Endothelial cell (in vitro differentiated cells): ENCODE results near the gene HSPA5. TPM values are rescaled to one million over a fixed set of nuclear protein-coding genes. Genes with fewer than 3 reads are reported as not detected.

Experiments
- DNase-seq: peaks from one replicate; pipeline ENCODE4 v3.0.0; 2021; ENCODE audit warnings: low spot score
- H3K27ac Mint-ChIP-seq: one replicate; pipeline ENCODE4 v1.8.0; 2021; ENCODE audit warnings: mixed read lengths, inconsistent platforms; ENCODE audit not compliant: unreplicated experiment
- H3K27me3 Mint-ChIP-seq: one replicate; pipeline ENCODE4 v1.8.0; 2021; ENCODE audit warnings: mild to moderate bottlenecking, moderate library complexity, mixed read lengths, inconsistent platforms; ENCODE audit not compliant: unreplicated experiment
- H3K36me3 Mint-ChIP-seq: one replicate; pipeline ENCODE4 v1.8.0; 2021; ENCODE audit warnings: mild to moderate bottlenecking, low read depth, mixed read lengths, inconsistent platforms; ENCODE audit not compliant: unreplicated experiment
- H3K4me1 Mint-ChIP-seq: one replicate; pipeline ENCODE4 v1.8.0; 2021; ENCODE audit warnings: mild to moderate bottlenecking, mixed read lengths, inconsistent platforms; ENCODE audit not compliant: unreplicated experiment
- H3K4me3 Mint-ChIP-seq: one replicate; pipeline ENCODE4 v1.8.0; 2021; ENCODE audit warnings: mild to moderate bottlenecking, mixed read lengths, inconsistent platforms; ENCODE audit not compliant: unreplicated experiment
- H3K9me3 Mint-ChIP-seq: one replicate; pipeline ENCODE4 v1.8.0; 2021; ENCODE audit warnings: mixed read lengths, inconsistent platforms; ENCODE audit not compliant: unreplicated experiment
- CTCF ChIP-seq: fragments of 200-600 bp; sonication (generic); IDR thresholded peaks from one replicate; pipeline ENCODE4 v1.5.0; 2021; ENCODE audit warnings: antibody characterized with exemption; ENCODE audit not compliant: unreplicated experiment
- total RNA-seq: library from RNA; stranded (reverse); fragmentation: NEBNext Ultra II Directional; extraction: Animal tissue kit (Norgen Biotek cat#: 25700); gene quantifications from one replicate; pipeline ENCODE4 v1.2.1, GENCODE V29; 2021; ENCODE audit not compliant: unreplicated experiment

The HSPA5 gene
- total RNA-seq, 1 donor from 2014 or later: 260 TPM

DNA sequence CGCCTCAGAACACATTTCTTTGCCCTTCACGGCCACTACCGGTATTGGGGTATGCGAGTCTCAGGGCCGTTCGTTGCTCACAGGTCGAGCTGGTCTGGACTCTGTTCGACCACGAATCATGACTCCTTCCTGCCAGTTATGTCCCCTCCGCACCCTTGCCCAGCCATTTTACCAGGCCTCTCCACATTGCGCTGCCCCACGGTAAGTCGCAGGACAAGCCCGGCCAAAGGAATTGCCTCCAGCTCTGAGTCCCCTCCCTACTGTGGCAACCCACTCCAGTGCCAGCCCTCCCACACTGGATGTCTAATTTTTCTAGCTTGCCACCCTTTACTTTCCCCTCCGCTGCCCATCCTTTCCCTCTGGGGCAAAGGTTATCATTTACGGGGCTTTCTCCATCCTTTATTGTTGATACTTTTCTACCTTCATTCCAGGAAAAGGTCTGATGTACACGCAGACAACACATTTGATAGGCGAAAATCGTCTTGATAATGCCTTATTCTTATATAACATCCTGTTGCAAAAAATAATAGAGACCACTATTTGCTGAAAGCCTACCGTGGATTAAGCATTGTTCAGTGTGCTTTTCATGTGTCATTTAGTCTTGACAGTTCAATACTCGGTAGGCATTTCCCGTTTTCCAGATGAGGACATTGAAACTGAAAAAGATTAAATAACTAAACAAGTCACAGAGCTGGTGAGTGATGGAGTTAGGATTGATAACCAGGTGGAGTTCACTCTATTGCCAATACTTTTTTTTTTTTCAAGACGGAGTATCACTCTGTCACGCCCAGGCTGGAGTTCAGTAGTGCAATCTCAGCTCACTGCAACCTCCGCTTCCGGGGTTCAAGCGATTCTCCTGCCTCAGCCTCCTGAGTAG is 958 bp upstream of the HSPA5 start:
- no peak for DNase-seq
- Mint-ChIP-seq H3K9me3 (no peaks in the 10 kb centered on the region), H3K27me3 (peaks cover 17% of the 10 kb centered on the region), H3K36me3 (peaks cover 30% of the 10 kb centered on the region), H3K27ac (peak overlapping the region; percentile 100), H3K4me1 (peaks cover 38% of the 10 kb centered on the region), H3K4me3 (peak overlapping the region; percentile 98)
- TF ChIP-seq CTCF: no peak

DNA sequence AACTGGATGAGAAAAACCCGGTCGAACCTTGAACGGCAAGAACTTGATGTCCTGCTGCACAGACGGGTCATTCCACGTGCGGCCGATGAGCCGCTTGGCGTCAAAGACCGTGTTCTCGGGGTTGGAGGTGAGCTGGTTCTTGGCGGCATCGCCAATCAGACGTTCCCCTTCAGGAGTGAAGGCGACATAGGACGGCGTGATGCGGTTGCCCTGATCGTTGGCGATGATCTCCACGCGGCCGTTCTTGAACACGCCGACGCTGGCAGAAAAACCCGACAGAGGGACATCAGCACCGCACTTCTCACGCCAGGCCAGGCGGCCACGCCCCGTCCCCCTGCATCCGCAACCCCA is 519 bp downstream of the HSPA5 start:
- peak overlapping the region; percentile 100 for H3K27ac Mint-ChIP-seq
- H3K4me1 Mint-ChIP-seq: peaks cover 49% of the 10 kb centered on the region
- TF ChIP-seq CTCF: no peak
- peaks cover 43% of the 10 kb centered on the region for H3K36me3 Mint-ChIP-seq
- no peaks in the 10 kb centered on the region for H3K9me3 Mint-ChIP-seq
- DNase-seq: peak; percentile 27
- H3K4me3 Mint-ChIP-seq: peak overlapping the region; percentile 98
- H3K27me3 Mint-ChIP-seq: peaks cover 17% of the 10 kb centered on the region

GRCh38 chr9:125239631-125240597 is 1.2 kb downstream of the HSPA5 start:
- Mint-ChIP-seq H3K27ac (no peak overlapping the region), H3K36me3 (peaks cover 46% of the 10 kb centered on the region), H3K9me3 (no peaks in the 10 kb centered on the region), H3K4me1 (peaks cover 49% of the 10 kb centered on the region), H3K4me3 (peak overlapping the region; percentile 98), H3K27me3 (peaks cover 17% of the 10 kb centered on the region)
- no peak for TF ChIP-seq CTCF
- no peak for DNase-seq

- Mint-ChIP-seq H3K4me3 (peak overlapping the region; percentile 98), H3K4me1 (peaks cover 49% of the 10 kb centered on the region), H3K9me3 (no peaks in the 10 kb centered on the region), H3K27ac (peak overlapping the region; percentile 28), H3K27me3 (peaks cover 17% of the 10 kb centered on the region), H3K36me3 (peaks cover 46% of the 10 kb centered on the region)
- DNase-seq: no peak
- no peak for TF ChIP-seq CTCF
These were observed 2.2 kb downstream of the HSPA5 start for GRCh38 chr9:125238915-125239446.
